GM18499 (cell line): Measurements from ENCODE around the gene CCDC159.

Experiments used
- ATAC-seq: cut with Tn5 transposase; IDR thresholded peaks from one replicate; pipeline ENCODE4 v1.9.1; 2021; ENCODE audit warnings: moderate number of reproducible peaks; ENCODE audit not compliant: insufficient read depth, unreplicated experiment

Gene CCDC159

DNA sequence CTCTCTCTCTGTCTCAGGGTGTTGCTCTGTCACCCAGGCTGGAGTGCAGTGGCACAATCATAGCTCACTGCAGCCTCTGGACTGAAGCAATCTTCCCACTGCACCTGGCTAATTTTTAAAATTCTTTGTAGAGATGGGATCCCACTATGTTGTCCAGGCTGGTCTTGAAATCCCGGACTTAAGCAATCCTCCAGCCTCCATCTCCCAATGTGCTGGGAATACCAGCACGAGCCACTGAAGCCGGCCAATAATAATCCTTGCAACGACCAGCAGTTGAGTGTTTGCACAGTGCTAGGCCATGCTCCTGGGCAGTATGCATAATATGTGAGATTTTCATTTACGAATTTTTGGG, 38.4 kb downstream of the CCDC159 start:
- ATAC-seq, result no peak

DNA sequence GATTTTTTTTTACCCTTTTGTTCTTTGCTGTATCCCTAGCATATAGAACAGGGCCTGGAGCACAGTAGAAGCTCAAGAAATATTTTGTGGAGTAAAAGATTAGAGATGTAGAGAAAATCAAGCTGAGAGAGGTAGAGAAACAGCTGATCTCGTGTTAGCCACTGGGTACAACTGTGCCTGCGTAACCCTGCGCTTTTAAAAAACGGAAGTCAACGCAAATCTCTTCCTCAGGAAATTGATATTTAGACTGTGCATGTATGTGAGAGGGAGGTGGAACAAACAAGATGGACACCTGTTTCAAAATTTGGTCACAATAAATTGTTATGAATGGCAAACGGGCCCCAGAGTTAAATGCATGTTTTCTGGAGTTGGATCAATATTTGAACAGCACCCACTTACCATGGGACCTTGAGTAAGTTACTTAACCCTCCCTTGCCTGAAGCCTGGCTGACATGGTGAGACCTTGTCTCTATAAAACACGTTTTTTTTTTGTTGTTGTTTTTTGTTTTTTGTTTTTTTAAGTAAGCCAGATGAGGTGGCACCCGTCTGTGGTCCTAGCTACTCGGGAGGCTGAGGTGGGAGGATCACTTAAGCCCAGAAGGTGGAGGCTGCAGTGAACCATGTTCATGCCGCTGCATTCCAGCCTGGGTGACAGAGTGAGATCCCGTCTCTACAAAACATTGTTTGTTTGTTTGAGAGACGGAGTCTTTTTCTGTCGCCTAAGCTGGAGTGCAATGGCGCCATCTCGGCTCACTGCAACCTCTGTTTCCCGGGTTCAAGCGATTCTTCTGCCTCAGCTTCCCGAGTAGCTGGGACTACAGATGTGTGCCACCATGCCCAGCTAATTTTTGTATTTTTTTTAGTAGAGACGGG, 41.1 kb downstream of the CCDC159 start:
- no peak for ATAC-seq

DNA sequence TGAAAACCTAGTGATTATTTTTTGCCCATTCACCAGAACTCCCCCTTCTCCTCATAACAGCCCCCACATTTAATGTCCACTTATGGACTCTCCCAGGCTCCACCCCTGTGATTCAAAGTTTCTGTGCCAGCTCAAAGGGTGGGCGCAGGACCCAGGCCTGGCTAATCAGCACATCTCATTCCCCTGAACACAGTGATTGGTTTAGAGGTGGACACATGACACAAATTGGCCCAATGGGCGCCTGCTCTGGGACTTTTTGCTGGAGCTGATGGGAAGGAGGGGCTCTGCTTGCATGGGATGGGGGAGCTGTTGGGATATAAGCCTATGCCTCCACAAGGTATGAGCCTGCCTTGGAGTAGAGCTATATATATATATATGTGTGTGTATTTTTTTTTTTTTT, 44.0 kb downstream of the CCDC159 start:
- no peak for ATAC-seq

DNA sequence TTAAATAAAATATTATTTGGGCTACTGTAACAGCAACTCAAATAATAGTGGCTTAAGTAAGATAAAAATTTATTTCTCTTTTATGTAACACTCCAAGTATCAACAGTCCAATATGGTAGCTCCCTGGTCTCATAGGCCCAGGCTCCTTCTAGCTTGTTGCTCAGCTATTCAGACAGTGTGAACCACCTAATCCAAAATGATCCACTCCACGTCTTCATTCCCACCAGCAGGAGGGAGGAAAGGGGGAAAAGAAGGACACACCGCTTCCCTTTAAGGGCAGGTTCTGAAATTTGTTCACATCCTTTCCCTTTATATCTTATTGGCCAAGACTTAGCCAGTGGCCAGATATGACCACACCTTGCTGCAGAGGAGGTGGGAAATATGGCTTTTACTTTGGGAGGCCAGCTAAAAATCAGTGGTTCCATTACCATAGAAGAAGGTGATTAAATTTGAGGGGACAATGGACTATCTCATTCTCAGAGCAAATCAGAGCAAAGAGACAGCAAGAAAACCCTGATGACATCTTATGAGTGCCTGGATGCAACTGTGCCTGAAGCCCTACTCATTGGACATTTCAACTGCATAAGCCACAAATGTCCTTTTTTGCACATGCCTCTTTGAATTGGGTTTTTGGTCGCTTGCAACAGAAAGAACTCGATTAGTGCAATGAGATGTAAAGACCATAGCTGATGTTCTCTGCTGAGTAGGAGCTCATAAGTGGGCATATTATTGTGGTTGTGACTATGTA, 44.8 kb downstream of the CCDC159 start:
- no peak for ATAC-seq

DNA sequence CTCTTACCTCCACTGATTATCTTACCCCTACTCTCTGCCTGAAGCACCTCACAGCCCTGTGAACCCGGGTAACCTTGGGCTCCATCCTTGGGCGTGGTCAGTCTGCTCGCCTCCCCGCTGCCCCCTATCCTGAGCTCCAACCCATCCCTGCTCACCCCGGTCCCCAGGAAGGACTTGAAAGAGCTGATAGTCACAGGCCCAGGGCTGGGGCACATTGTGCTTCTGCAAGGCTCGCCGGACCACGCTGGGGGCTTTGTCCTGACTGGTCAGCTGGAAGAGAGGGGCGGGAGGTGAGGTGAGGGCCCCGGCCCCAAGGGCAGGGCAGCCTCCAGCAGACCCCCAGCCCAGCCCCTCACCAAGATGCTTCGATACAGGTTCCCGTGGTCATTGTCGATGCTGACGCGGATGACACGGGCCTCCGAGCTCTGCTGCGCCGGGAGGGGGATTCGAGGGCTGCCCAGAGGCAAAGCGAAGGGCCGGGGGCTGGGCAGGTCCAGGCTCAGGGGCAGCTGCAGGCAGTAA, 50.8 kb downstream of the CCDC159 start:
- ATAC-seq, result no peak

DNA sequence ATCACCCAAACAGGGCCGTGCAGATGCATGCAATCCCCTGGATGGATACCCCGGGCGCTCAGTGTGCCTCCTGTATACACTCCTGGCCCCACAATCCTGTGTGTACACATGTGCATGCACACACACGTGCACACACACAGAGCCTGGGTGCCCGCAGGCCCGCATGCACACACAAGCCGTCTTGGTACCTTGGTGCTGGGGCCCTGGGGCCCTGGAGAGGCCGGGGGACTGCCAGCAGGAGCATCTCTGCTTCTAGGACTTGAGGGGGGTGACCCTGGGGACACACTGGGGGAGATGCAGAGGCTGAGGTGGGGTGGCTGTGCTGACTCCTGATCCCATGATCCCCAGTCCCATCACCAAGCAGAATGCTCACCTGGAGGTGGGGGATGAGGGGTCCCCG, 53.3 kb downstream of the CCDC159 start:
- no peak for ATAC-seq

DNA sequence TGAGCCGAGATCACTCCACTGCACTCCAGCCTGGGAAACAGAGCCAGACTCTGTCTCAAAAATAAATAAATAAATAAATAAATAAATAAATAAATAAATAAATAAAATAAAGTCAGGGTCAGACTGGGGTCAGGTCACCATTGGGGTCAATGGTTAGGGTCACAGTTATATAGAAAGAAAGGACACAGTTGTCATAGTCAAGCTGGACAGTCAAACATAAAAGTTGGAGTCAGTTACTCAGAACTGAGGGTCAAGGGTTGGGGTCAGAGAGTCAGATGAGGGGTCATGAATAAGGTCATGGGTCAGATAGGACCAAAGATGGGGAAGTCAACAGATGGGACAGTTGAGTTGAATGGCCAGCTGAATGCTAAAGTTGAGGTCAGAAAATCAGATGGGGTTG, 54.5 kb downstream of the CCDC159 start:
- no peak for ATAC-seq

DNA sequence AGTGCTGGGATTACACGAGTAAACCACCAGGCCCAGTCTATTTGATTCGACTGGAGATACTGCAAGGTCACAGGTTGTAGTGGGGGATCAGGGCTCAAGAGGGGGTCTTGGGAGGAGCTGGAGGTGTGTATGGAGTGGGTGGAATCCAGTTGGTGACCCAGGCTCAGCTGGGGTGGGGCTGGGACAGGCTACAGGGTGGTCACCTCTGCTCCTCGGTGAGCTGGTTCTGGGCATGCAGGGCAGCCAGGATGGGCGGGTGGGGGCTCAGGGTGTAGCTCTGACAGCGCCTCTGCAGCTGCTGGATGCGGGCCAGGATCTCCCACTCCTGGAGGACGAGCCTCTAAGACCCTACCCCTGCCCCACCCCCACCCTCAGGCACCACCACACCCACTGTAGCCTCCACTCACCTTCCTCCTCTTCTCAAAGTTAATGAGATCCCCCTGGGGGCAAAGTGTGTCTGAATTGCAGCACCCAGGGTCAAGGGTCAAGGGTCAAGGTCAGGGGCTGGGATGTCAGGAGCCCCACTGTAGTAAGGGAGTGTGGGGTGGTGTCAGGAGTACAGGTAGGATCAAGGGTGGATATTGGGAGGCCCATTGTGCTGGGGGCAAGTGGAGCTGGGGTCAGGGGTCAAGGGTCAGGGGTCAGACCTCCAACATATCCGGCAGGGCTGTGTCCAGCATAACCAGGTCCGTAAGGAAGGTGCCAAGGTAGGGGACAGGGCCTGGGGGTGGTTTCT, 55.7 kb downstream of the CCDC159 start:
- no peak for ATAC-seq
